Stomach (tissue), 9 donors: ENCODE data around the gene GLIS2. TPM values are rescaled to one million over a fixed set of nuclear protein-coding genes. Genes with fewer than 3 reads are reported as not detected.

ENCODE experiments used
- DNase-seq, 2 donors: peaks; one replicate each; pipeline versions ENCODE4 v3.0.0 to v3.0.0-alpha.2; 2013 to 2019
- H3K27ac ChIP-seq, 5 donors: fragments of 200-600 bp in 4 of 5; sonication (generic) in 4 of 5; one replicate each; pipeline ENCODE4 v1.5.1; 2013 to 2019; ENCODE audit warnings: mild to moderate bottlenecking in 1 of 5, moderate library complexity in 1 of 5
- H3K27me3 ChIP-seq, 3 donors: fragments of 200-600 bp; sonication (generic); one replicate each; pipeline ENCODE4 v1.5.1; 2017 to 2019; ENCODE audit warnings: mixed run types in 1 of 3
- H3K36me3 ChIP-seq, 4 donors: fragments of 200-600 bp; sonication (generic); 1 replicate in 3 of 4; 2 replicates in 1 of 4; pipeline ENCODE4 v1.5.1; 2016 to 2019
- H3K4me1 ChIP-seq, 4 donors: fragments of 200-600 bp; sonication (generic); one replicate each; pipeline ENCODE4 v1.5.1; 2016 to 2019
- H3K4me3 ChIP-seq, 4 donors: fragments of 200-600 bp; sonication (generic) in 3 of 4; one replicate each; pipeline ENCODE4 v1.5.1; 2016 to 2019; ENCODE audit warnings: mild to moderate bottlenecking in 1 of 4
- H3K9me3 ChIP-seq, 4 donors: fragments of 200-600 bp; sonication (generic); one replicate each; pipeline ENCODE4 v1.5.1; 2016 to 2019
- CTCF ChIP-seq, 7 experiments: fragments of 450-650 bp in 4 of 7; fragments of 200-600 bp in 3 of 7; sonication (generic) in 3 of 7; IDR thresholded peaks; one replicate each; pipeline ENCODE4 v1.5.1; 2016 to 2019; ENCODE audit warnings: antibody characterized with exemption in 7 of 7, control low read depth in 2 of 7, mild to moderate bottlenecking in 1 of 7
- EP300 ChIP-seq: sonication (generic); formaldehyde crosslinking; IDR thresholded peaks from one replicate; pipeline ENCODE4 v1.6.1; 2017; ENCODE audit warnings: antibody characterized with exemption
- POLR2A ChIP-seq, 4 donors: fragments of 450-650 bp; IDR thresholded peaks; one replicate each; pipeline ENCODE4 v1.6.1; 2016; ENCODE audit warnings: antibody characterized with exemption in 4 of 4, control low read depth in 2 of 4, mild to moderate bottlenecking in 1 of 4, moderate library complexity in 1 of 4
- POLR2AphosphoS5 ChIP-seq, 3 donors: sonication (generic); formaldehyde crosslinking; IDR thresholded peaks; one replicate each; pipeline ENCODE4 v1.6.1; 2016; ENCODE audit warnings: antibody characterized with exemption in 3 of 3
- WGBS, 5 donors: extraction: QIAGEN DNeasy Blood & Tissue Kit in 3 of 5; methylation state at CpG; one replicate each; pipeline versions ENCODE4 v1.1.5 to v1.1.7; 2013 to 2018; 5-methylcytosine and 5-hydroxymethylcytosine counted together
- intact Hi-C: fragments of 100-400 bp; cut with DNase I; formaldehyde crosslinking; loops from one replicate; pipeline ENCODE4 v1.15.1; 2023; ENCODE audit warnings: low total_unique reads
- polyA plus RNA-seq, 3 donors: library from polyadenylated mRNA; stranded (reverse); fragments of 200-250 nt; gene quantifications; one replicate each; pipeline ENCODE4 v1.2.3, GENCODE V29; 2013
- total RNA-seq, 5 donors: library from RNA; depleted of rRNA; stranded (reverse); fragments of >200 nt; gene quantifications; one replicate each; pipeline versions ENCODE4 v1.1.0 to v1.2.3, GENCODE V29; 2014 to 2016
- donor health status: healthy with polysubstance abuse.
- donor health status: Bipolar disorder and iron deficiency.
- donor health status: healthy.

The GLIS2 gene
- total and polyA plus RNA-seq, 8 donors, result 3.2 to 21.0 (median 5.2) TPM

- peaks cover 0 to 11% (median 3%) of the 10 kb centered on the region in 4 donors for H3K4me1 ChIP-seq
- H3K4me3 ChIP-seq, result no peak overlapping the region
- H3K9me3 ChIP-seq, result no peaks in the 10 kb centered on the region
- no peaks in the 10 kb centered on the region for H3K27me3 ChIP-seq
- intact Hi-C loops, result no loop called here
- DNase-seq, result no peak
- TF ChIP-seq CTCF (IDR thresholded peaks at IDR 0.05), result no peak
- no peak for TF ChIP-seq POLR2AphosphoS5 (IDR thresholded peaks at IDR 0.05)
- no peak for TF ChIP-seq EP300
- TF ChIP-seq POLR2A (IDR thresholded peaks at IDR 0.05), result no peak
- no peak overlapping the region for H3K27ac ChIP-seq
- H3K36me3 ChIP-seq, result peaks cover 34 to 78% (median 58%) of the 10 kb centered on the region in 4 donors
- 89 to 93% (median 91%) methylated on average over 22 to 37 of the region's 37 CpGs for WGBS, 5 donors
Measured at GRCh38 chr16:4364196-4365013, 48.5 kb downstream of the GLIS2 start.

GRCh38 chr16:4365014-4365406 lies 49.1 kb downstream of the GLIS2 start:
- no peak overlapping the region for H3K27ac ChIP-seq
- no peaks in the 10 kb centered on the region for H3K27me3 ChIP-seq
- 94 to 100% (median 96%) methylated on average over 8 to 10 of the region's 10 CpGs for WGBS, 5 donors
- intact Hi-C loops, result no loop called here
- peaks cover 34 to 75% (median 57%) of the 10 kb centered on the region in 4 donors for H3K36me3 ChIP-seq
- no peak overlapping the region for H3K4me3 ChIP-seq
- TF ChIP-seq POLR2A (IDR thresholded peaks at IDR 0.05) (no peak), POLR2AphosphoS5 (IDR thresholded peaks at IDR 0.05) (no peak), EP300 (no peak), CTCF (IDR thresholded peaks at IDR 0.05) (no peak)
- no peak for DNase-seq
- H3K4me1 ChIP-seq, result peaks cover 0 to 14% (median 8%) of the 10 kb centered on the region in 4 donors
- no peaks in the 10 kb centered on the region for H3K9me3 ChIP-seq

- no peaks in the 10 kb centered on the region for H3K27me3 ChIP-seq
- no peak for DNase-seq
- no peak for TF ChIP-seq POLR2A (IDR thresholded peaks at IDR 0.05)
- no peak for TF ChIP-seq CTCF (IDR thresholded peaks at IDR 0.05)
- no peak for TF ChIP-seq POLR2AphosphoS5 (IDR thresholded peaks at IDR 0.05)
- no peak for TF ChIP-seq EP300
- no peak overlapping the region for H3K4me3 ChIP-seq
- intact Hi-C loops, result no loop called here
- H3K4me1 ChIP-seq, result peaks cover 5 to 21% (median 13%) of the 10 kb centered on the region in 4 donors
- peaks cover 34 to 69% (median 51%) of the 10 kb centered on the region in 4 donors for H3K36me3 ChIP-seq
- no peak overlapping the region for H3K27ac ChIP-seq
- WGBS, 5 donors, result 96 to 99% (median 98%) methylated on average over 9 to 12 of the region's 12 CpGs
- no peaks in the 10 kb centered on the region for H3K9me3 ChIP-seq
Measured at GRCh38 chr16:4365615-4366014, 49.7 kb downstream of the GLIS2 start.

DNA sequence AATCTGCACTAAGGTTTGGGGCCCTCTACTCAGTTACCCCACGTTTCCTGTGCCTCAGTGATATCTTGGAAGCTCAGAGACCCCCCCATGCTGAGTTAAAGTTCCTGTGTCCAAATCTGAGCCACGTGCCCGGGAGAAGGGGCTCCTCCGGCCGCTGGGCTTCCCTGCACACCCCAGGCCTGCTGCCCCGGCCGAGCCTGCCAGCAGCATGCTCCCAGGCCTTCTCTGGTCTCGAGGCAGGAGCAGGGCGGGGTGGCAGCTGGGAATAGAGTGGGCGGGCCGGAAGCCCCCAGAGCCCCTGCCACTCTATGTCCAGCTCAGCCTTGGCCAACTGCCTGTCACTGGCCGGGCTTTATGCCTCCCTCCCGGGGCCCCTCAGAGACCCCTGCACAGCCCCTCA lies 50.1 kb downstream of the GLIS2 start:
- peaks cover 9 to 25% (median 17%) of the 10 kb centered on the region in 4 donors for H3K4me1 ChIP-seq
- intact Hi-C loops, result no loop called here
- DNase-seq, result no peak
- 90 to 96% (median 93%) methylated on average over 8 to 13 of the region's 13 CpGs for WGBS, 5 donors
- peaks cover 34 to 65% (median 47%) of the 10 kb centered on the region in 4 donors for H3K36me3 ChIP-seq
- no peak overlapping the region for H3K4me3 ChIP-seq
- no peaks in the 10 kb centered on the region for H3K9me3 ChIP-seq
- no peaks in the 10 kb centered on the region for H3K27me3 ChIP-seq
- H3K27ac ChIP-seq, result no peak overlapping the region
- TF ChIP-seq POLR2A (IDR thresholded peaks at IDR 0.05), result no peak

DNA sequence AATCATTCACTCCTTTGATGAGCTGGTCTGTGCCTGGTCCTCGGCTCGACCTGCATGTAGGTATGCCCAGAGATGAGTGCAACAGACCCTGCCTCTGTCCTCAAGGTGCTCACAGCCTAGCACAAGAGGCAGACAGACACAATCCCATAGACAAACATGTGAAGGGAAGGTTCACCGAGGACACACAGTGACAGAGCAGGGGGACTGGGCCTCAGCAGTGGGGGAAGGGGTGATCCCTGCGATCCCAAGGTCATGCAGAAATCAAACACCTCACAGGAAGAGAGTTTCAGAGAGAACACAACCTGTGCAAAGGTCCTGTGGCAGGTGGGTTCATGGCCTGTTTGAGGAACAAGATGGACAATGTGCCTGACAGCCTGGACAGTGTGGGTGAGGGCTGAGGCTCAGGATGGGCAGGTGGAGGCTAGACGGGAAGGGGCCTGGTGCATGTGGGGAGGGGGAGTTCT lies 51.6 kb downstream of the GLIS2 start:
- peaks cover 22 to 34% (median 30%) of the 10 kb centered on the region in 4 donors for H3K4me1 ChIP-seq
- intact Hi-C loops, result no loop called here
- peaks cover 27 to 50% (median 32%) of the 10 kb centered on the region in 4 donors for H3K36me3 ChIP-seq
- no peak for TF ChIP-seq EP300
- no peak for DNase-seq
- no peak overlapping the region for H3K4me3 ChIP-seq
- WGBS, 5 donors, result 91 to 100% (median 95%) methylated on average over 5 of the region's 5 CpGs
- H3K27me3 ChIP-seq, result no peaks in the 10 kb centered on the region
- no peaks in the 10 kb centered on the region for H3K9me3 ChIP-seq
- no peak overlapping the region for H3K27ac ChIP-seq
